IPS-18c (cell line): ENCODE data around the gene DDX49.
"Not testable (repeated sequence)": the region's sequence is repeated elsewhere in the genome, so short reads cannot be mapped to it uniquely, and the experiment has no call there.

Source experiments
- H3K4me3 ChIP-seq: 2 replicates; pipeline ENCODE4 v1.7.0; 2013; ENCODE audit warnings: low read depth, mild to moderate bottlenecking, low read length, moderate library complexity; ENCODE audit not compliant: insufficient read depth
- H3K9me3 ChIP-seq: one replicate; pipeline ENCODE4 v1.6.1; 2013; ENCODE audit warnings: mild to moderate bottlenecking, low read length, moderate library complexity; ENCODE audit not compliant: control insufficient read depth, insufficient read depth

Gene DDX49

DNA sequence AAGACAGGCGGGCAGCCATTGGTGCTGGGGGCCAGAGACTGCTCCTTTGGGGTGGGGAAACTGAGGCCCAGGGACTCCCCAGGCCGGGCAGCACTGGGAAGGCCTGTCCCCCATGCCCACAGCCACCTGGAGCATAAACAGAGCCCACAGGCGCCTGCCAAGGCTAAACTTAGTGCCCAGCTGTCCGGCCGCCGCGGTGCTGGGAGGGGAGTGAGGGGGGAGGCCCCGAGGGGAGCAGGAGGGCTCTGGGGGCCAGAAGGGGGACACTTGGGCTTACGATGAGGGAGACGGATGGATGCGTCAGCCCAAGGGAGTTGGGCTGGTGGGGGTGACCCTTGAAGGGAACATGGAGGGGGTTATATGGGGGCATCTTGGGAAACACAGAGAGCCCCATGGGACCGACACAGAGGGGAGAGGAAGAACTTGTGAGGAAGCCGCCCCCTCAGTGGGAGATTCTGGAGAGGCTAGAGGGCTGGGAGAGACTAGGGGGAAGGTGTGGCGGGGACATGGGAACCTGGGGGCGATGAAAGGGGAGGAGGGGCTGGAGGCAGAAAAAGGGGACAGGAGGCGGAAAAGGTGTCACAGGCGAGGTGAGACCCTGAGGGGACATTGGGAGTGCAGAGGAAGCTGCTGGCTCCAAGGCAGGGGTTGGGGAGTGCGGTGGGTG is 25.8 kb upstream of the DDX49 start:
- H3K9me3 ChIP-seq, result no peaks in the 10 kb centered on the region
- H3K4me3 ChIP-seq, result no peak overlapping the region

DNA sequence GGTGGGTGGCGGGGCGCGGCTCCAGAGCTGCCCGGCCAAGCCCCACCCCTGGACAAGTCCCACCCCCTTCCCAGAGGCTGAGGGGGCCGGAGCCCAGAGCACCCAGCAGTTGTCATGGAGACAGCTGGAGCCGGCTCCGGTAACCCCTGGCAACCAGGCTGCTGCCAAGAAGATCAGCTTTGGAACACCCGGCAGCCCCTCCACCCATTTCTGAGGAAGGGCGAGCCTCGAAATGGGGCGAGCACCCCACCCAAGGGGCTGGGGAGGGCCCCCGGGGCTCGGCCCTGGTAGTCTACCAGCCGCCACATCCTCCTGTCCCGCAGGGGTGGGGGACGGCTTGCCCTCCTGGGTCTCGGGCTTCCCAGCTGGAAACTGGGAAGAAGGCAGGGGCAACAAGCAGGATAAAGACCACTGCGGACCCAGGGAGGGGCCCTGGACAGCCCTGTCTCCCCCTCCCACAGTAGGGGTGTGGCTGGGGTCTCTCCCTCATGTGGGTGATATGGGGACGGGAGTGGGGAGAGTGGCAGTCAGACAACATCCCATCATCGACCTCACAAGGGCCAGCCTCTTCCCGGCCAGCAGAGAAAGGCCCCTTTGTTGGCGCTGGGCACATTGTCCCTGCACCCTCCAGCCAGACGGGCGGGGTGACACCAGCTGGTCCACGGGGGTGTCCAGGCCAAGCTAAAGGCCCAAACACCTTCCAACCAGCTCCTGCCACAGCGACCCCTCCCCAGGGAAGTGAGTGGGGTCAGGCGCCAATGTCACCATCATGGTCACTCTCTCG is 25.1 kb upstream of the DDX49 start:
- peak overlapping the region; percentile 84; the same call in 1 of the 2 replicates for H3K4me3 ChIP-seq
- no peaks in the 10 kb centered on the region for H3K9me3 ChIP-seq

GRCh38 chr19:18895038-18895823 is 24.3 kb upstream of the DDX49 start:
- Histone ChIP-seq H3K9me3 (no peaks in the 10 kb centered on the region), H3K4me3 (peak overlapping the region; percentile 84)

DNA sequence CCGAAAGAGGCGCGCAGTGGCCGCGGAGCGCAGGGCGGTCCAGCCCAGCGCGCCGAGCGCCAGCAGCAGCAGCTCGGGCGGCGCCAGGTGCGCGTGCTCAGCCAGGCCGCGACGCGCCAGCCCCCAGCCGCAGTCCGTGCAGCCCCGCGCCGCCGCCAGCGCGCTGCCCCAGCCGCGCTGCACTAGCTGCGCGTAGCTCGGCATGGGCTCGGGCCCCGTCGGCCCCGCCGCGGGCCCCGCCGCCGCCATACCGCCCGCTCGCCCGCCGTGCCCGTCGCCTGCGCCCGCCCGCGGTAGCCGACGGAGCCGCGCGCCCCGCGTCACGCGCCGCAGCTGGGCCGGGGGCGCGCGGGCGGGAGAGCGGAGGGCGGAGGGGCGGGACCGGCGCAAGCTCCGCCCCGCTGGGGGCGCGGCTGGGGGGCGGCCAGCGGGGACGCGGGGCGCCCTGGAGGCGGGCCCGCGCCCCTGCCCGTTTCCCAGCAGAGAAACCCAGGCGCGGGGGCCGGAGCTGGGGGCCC is 23.6 kb upstream of the DDX49 start, which contains the start of gene CERS1:
CERS1 (minus strand) TSS at position 335 of the 518 bp plus-strand sequence; CDS start at position 249, 86 bp downstream.
- no peaks in the 10 kb centered on the region for H3K9me3 ChIP-seq
- peak within 1 kb of the TSS; percentile 84 for H3K4me3 ChIP-seq

DNA sequence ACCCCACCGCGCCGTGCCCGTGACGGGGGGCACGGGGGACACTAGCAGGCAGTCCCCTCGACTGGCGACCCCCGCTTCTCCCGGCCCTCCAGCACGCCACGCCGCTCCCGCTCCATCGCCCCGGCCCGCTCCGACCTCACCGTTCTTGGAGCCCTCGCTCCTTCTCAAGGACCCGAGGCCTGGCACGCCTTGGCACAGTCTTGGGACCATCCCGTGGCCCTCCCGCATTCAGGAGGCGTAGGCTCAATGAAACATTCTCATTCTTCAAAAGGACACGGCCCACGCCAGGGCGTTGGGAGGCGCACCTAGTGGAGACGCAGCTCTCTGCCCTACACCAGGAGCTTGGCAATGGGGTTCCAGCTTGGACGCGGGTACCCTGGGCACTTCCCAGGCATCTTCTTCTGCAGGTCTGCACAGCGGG is 23.1 kb upstream of the DDX49 start:
- peaks cover under 1% of the 10 kb centered on the region for H3K9me3 ChIP-seq
- H3K4me3 ChIP-seq, result peak overlapping the region; percentile 36

DNA sequence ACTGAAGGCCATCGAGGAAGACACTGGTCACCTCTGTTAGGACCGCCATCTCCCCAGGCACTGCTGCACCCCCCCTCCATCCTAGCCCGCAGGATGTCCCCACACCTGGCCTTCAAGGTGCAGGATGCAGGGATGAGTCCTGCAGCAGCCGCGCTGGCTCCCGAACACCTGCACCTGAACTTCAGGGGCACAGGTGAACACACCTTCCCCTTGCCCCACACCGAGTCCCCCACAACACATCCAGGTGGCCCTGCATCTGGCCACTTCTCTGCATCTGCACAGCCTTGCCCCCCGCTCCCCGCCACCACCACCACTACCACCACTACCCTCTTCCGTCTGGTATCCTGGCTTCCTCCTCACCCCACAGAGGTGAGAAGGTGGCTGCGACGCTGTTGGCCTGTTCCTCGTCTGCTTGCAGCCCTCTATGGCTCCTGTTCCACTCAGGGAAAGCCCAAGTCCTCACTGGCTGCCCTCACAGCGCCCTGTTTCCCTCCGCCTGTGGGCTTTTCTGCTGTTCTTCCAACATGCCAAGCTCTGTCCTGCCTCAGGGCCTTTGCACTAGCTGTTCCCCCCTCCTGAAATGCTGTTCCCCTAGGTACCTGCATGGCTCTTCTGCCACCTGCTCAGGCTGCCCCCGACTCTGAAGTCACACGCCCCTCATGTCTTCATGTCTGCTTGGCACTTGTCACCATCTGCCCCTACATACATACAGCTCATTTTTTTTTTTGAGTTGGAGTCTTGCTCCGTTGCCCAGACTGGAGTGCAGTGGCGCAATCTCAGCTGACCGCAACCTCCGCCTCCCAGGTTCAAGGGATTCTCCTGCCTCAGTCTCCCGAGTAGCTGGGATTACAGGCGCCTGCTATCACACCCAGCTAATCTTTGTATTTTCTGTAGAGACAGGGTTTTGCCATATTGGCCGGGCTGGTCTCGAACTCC is 22.2 kb upstream of the DDX49 start:
- no peak overlapping the region for H3K4me3 ChIP-seq
- peaks cover 2% of the 10 kb centered on the region for H3K9me3 ChIP-seq

GRCh38 chr19:18898081-18898606 is 21.4 kb upstream of the DDX49 start:
- peaks cover 2% of the 10 kb centered on the region for H3K9me3 ChIP-seq
- H3K4me3 ChIP-seq, result no peak overlapping the region

GRCh38 chr19:18898607-18899408 is 20.7 kb upstream of the DDX49 start:
- H3K4me3 ChIP-seq, result no peak overlapping the region
- peaks cover 2% of the 10 kb centered on the region for H3K9me3 ChIP-seq

GRCh38 chr19:18899624-18900560 is 19.6 kb upstream of the DDX49 start:
- no peak overlapping the region for H3K4me3 ChIP-seq
- H3K9me3 ChIP-seq, result peaks cover 2% of the 10 kb centered on the region

GRCh38 chr19:18900700-18901481 is 18.6 kb upstream of the DDX49 start:
- Histone ChIP-seq H3K9me3 (peaks cover 2% of the 10 kb centered on the region), H3K4me3 (no peak overlapping the region)

GRCh38 chr19:18901491-18901890 is 18.0 kb upstream of the DDX49 start:
- H3K9me3 ChIP-seq, result peaks cover 2% of the 10 kb centered on the region
- H3K4me3 ChIP-seq, result no peak overlapping the region

GRCh38 chr19:18902519-18902918 is 17.0 kb upstream of the DDX49 start:
- H3K4me3 ChIP-seq, H3K9me3 ChIP-seq: not testable (repeated sequence)

DNA sequence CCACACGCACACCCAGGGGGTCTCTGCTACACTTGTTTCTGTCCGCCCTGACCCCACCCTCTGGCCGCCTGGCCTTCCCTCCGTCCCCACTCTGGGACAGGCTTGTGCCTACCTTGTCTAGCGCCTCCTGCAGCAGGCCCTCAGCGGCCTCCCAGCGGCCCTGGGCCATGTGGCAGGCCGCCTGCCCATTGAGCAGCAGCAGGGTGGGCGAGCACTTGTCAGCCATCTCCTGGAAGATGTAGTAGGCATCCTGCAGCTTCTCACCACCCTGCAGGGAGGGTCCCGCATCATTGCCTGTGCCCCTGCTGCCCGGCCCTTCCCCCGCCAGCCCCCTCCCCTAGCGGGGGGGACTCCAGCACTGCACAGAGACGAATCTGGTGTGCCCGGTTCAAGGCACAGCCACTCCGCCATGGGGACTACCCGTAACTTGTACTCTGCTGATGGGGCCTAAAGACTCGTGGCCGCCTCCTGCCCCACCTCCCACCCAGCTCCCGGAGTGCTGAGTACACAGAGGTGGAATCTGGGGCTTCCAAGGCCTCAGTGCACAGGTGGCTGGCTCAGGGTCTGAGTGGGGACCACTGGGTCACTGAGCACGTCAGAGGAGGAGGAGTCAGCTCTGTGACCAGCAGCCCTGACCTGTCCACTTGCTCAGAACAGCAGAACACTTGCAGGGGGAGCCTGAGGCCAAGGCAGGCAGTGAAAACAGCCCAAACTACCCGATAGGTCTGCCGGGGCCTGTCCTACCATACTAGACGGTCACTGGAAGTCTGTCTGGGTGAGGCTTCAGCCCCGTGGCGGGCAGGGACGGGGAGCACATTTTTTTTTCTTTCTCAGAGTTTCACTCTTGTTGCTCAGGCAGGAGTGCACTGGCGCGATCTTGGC is 16.1 kb upstream of the DDX49 start:
- Histone ChIP-seq H3K4me3 (no peak overlapping the region), H3K9me3 (peaks cover 2% of the 10 kb centered on the region)
